ENCODE data around the gene MAP4K4. TPM values are rescaled to one million over a fixed set of nuclear protein-coding genes. Genes with fewer than 3 reads are reported as not detected.

Gene MAP4K4
- total and polyA plus RNA-seq, 2 experiments from 2014 or later: 59.1 to 84.4 TPM

- H3K4me3 ChIP-seq: no peak overlapping the region
- no peaks in the 10 kb centered on the region for H3K79me2 ChIP-seq
- TF ChIP-seq CTCF (IDR thresholded peaks at IDR 0.05; ENCODE audit: poor library complexity) (no peak), EZH2 (IDR thresholded peaks at IDR 0.05; ENCODE audit: borderline replicate concordance) (no peak), EZH2phosphoT487 (IDR thresholded peaks at IDR 0.05; ENCODE audit: low read depth, severe bottlenecking, unreplicated experiment) (no peak)
- no peak overlapping the region for H2AFZ ChIP-seq
- H3K27ac ChIP-seq: no peak overlapping the region
- H3K27me3 ChIP-seq: no peaks in the 10 kb centered on the region
- H3K4me2 ChIP-seq: no peak overlapping the region
- H3K36me3 ChIP-seq (replicated peaks; ENCODE audit: insufficient read depth, low read depth): no peaks in the 10 kb centered on the region
- H3K9me2 ChIP-seq (replicated peaks; ENCODE audit: insufficient read depth): no peaks in the 10 kb centered on the region
- no peak for DNase-seq (ENCODE audit: low spot score)
- WGBS (ENCODE audit: low lambda C conversion rate, missing lambda C conversion rate): 87% methylated on average over 3 of the region's 3 CpGs
- no peaks in the 10 kb centered on the region for H4K20me1 ChIP-seq (ENCODE audit: insufficient read depth, poor library complexity, severe bottlenecking)
- H3K9me3 ChIP-seq (ENCODE audit: low read depth): no peaks in the 10 kb centered on the region
- H3K4me1 ChIP-seq (ENCODE audit: insufficient read depth): peaks cover 21% of the 10 kb centered on the region
Observed at GRCh38 chr2:101692041-101692440, 5.5 kb upstream of the MAP4K4 start.

GRCh38 chr2:101692766-101693165, 4.7 kb upstream of the MAP4K4 start:
- DNase-seq (ENCODE audit: low spot score): no peak
- Histone ChIP-seq H3K9me3 (ENCODE audit: low read depth) (no peaks in the 10 kb centered on the region), H3K79me2 (no peaks in the 10 kb centered on the region), H3K4me3 (no peak overlapping the region), H2AFZ (no peak overlapping the region), H3K27me3 (no peaks in the 10 kb centered on the region), H3K4me2 (no peak overlapping the region), H3K4me1 (ENCODE audit: insufficient read depth) (peaks cover 21% of the 10 kb centered on the region), H3K36me3 (replicated peaks; ENCODE audit: insufficient read depth, low read depth) (no peaks in the 10 kb centered on the region), H3K9me2 (replicated peaks; ENCODE audit: insufficient read depth) (no peaks in the 10 kb centered on the region), H3K27ac (no peak overlapping the region), H4K20me1 (ENCODE audit: insufficient read depth, poor library complexity, severe bottlenecking) (no peaks in the 10 kb centered on the region)
- no peak for TF ChIP-seq CTCF (IDR thresholded peaks at IDR 0.05; ENCODE audit: poor library complexity)
- no peak for TF ChIP-seq EZH2phosphoT487 (IDR thresholded peaks at IDR 0.05; ENCODE audit: low read depth, severe bottlenecking, unreplicated experiment)
- TF ChIP-seq EZH2 (IDR thresholded peaks at IDR 0.05; ENCODE audit: borderline replicate concordance): no peak
- 68% methylated on average over 3 of the region's 3 CpGs for WGBS (ENCODE audit: low lambda C conversion rate, missing lambda C conversion rate)

GRCh38 chr2:101693991-101694588, 3.4 kb upstream of the MAP4K4 start:
- no peaks in the 10 kb centered on the region for H3K9me2 ChIP-seq (replicated peaks; ENCODE audit: insufficient read depth)
- no peak overlapping the region for H2AFZ ChIP-seq
- no peak for TF ChIP-seq EZH2phosphoT487 (IDR thresholded peaks at IDR 0.05; ENCODE audit: low read depth, severe bottlenecking, unreplicated experiment)
- TF ChIP-seq EZH2 (IDR thresholded peaks at IDR 0.05; ENCODE audit: borderline replicate concordance): no peak
- no peak for TF ChIP-seq CTCF (IDR thresholded peaks at IDR 0.05; ENCODE audit: poor library complexity)
- no peak overlapping the region for H3K4me2 ChIP-seq
- 97% methylated on average over 3 of the region's 3 CpGs for WGBS (ENCODE audit: low lambda C conversion rate, missing lambda C conversion rate)
- H3K27me3 ChIP-seq: no peaks in the 10 kb centered on the region
- peaks cover 10% of the 10 kb centered on the region for H3K79me2 ChIP-seq
- H3K9me3 ChIP-seq (ENCODE audit: low read depth): no peaks in the 10 kb centered on the region
- H3K4me3 ChIP-seq: no peak overlapping the region
- peaks cover 4% of the 10 kb centered on the region for H4K20me1 ChIP-seq (ENCODE audit: insufficient read depth, poor library complexity, severe bottlenecking)
- H3K4me1 ChIP-seq (ENCODE audit: insufficient read depth): peaks cover 21% of the 10 kb centered on the region
- no peaks in the 10 kb centered on the region for H3K36me3 ChIP-seq (replicated peaks; ENCODE audit: insufficient read depth, low read depth)
- H3K27ac ChIP-seq: no peak overlapping the region
- DNase-seq (ENCODE audit: low spot score): no peak
